HG03135 (cell line): ENCODE results near the gene OR10A4.
A peak's percentile ranks its signal among the peaks of the same experiment; 100 is the strongest.
"Not testable (repeated sequence)": the region's sequence is repeated elsewhere in the genome, so short reads cannot be mapped to it uniquely, and the experiment has no call there.

Experiments
- ATAC-seq: cut with Tn5 transposase; IDR thresholded peaks from one replicate; pipeline ENCODE4 v1.9.1; 2021; ENCODE audit warnings: mild to moderate bottlenecking, moderate library complexity; ENCODE audit not compliant: unreplicated experiment

OR10A4 gene

DNA sequence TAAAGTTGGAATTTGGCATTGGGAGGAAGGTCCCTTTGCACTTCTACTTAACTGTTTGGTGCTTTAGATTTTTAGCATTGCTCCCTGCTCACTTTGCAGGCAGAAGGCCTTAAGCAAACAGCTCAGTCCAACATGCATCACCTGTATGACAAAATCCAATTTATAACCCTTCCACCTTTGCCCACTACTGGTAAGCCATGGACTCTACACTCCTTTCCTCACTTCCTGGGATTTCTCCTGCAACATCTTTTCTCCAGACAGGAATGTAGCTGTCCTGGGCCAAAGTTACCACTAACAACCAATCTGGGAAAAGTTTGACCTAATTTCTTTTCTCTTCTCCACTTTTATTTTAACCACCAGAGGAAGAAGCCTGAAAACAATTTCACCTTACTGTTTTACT lies 17.7 kb downstream of the OR10A4 start:
- no peak for ATAC-seq

- ATAC-seq: peak; percentile 74
Observed at GRCh38 chr11:6895010-6895409, 18.6 kb downstream of the OR10A4 start.

GRCh38 chr11:6898911-6899310 lies 22.5 kb downstream of the OR10A4 start:
- no peak for ATAC-seq

GRCh38 chr11:6900327-6900999 lies 24.0 kb downstream of the OR10A4 start:
- no peak for ATAC-seq

DNA sequence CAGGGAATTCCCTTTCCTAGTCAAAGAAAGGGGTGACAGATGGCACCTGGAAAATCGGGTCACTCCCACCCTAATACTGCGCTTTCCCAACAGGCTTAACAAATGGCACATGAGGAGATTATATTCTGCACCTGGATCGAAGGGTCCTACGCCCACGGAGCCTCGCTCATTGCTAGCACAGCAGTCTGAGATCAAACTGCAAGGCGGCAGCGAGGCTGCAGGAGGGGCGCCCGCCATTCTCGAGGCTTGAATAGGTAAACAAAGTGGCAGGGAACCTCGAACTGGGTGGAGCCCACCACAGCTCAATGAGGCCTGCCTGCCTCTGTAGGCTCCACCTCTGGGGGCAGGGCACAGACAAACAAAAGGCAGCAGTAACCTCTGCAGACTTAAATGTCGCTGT lies 28.4 kb downstream of the OR10A4 start:
- not testable (repeated sequence) for ATAC-seq

DNA sequence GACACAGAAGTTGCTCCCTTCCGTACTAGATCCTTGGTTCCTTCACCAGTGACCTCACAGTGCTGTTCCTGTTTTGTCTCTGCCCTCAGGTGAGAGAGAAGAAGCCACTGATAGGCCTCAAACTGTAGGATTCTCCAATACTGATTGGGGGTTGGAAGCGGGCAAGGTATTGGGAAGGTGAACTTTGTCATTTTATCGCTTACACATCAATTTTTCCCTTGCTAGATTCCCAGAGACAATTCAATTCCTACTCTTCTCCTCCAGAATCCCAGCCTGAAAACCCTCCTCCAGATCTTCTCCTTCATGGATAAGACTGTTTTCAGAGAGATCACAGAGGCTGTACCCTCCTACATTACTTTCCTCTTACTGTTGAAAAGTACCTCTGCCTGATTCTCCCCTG lies 35.0 kb downstream of the OR10A4 start:
- no peak for ATAC-seq

- no peak for ATAC-seq
Observed at GRCh38 chr11:6911948-6912347, 35.5 kb downstream of the OR10A4 start.

DNA sequence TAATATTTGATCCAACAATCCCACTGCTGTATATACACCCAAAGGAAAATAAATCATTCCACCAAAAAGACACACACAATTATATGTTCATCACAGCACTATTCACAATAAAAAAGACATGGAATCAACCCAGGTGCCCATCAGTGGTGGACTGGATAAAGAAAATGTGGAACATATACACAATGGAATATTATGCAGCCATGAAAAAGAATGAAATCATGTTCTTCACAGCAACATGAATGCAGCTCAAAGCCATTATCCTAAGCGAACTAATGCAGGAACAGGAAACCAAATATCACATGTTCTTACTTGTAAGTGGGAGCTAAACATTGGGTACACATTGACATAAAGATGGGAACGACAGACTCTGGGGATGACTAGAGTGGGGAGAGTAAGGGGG lies 43.3 kb downstream of the OR10A4 start:
- ATAC-seq: no peak

DNA sequence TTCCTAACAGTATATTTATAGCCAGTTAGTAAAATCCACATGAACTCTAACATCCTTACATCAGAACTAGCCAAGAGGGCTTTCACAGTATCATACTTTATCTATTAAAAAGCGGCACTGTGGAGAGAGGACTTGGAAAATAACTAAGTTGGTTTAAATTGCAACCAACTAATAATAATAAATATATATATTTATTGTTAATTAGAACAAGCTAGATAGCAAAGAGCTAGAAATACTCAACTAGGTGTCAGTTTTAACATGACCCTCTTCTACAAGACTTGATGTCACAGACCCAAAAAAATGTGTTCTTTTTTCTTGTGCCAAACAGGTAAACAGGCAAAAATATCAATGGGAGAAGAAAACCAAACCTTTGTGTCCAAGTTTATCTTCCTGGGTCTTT lies 44.3 kb downstream of the OR10A4 start, which contains the start of gene OR2D3:
Gene OR2D3 (plus strand): TSS at position 301 of the 400 bp plus-strand sequence. CDS start 0 bp downstream, at position 301.
- ATAC-seq: no peak

- ATAC-seq: no peak
Observed at GRCh38 chr11:6925007-6925577, 48.7 kb downstream of the OR10A4 start.

DNA sequence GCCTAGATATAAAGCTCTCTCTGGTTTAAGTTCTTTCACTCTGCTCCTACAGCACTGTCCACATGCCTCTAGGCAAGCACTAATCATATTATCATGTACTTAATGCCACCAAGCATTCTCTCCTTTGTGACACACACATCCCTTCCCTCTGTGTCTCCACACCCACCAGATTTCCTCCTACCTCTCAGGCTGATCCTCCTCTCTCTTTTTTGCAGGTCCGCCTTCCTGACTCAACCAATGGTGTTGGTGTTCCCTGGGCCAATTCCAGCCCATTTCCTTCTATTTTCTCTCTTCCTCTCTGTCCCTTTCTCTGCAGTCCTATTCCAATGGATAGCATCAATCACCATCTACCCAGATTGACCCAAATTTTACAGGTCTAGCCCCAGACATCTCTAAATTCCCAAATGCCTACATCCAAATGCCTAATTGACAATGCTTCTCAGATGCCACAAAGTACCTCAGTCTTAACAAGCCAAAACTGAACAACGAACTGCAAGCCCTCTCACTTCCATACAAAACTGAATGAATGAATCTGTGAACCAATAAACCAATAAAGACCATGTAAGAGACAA lies 49.3 kb downstream of the OR10A4 start:
- no peak for ATAC-seq

GRCh38 chr11:6926208-6927029 lies 50.0 kb downstream of the OR10A4 start, which contains the start of gene ZNF215:
ZNF215 (plus strand) TSS chr11:6926426; CDS start chr11:6932273, 5,847 bp downstream.
- peak; percentile 69 for ATAC-seq

GRCh38 chr11:6927030-6927617 lies 50.7 kb downstream of the OR10A4 start:
- ATAC-seq: peak; percentile 77
